HFFc6 (cell line): ENCODE results near the gene NEK9. TPM values are rescaled to one million over a fixed set of nuclear protein-coding genes. Genes with fewer than 3 reads are reported as not detected.

Source experiments
- DNase-seq: peaks from one replicate; pipeline ENCODE4 v3.0.0-alpha.2; 2018
- H3K27ac Mint-ChIP-seq: 2 replicates; pipeline ENCODE4 v1.8.0; 2020; ENCODE audit warnings: mild to moderate bottlenecking, mixed read lengths
- H3K27me3 Mint-ChIP-seq: 2 replicates; pipeline ENCODE4 v1.8.0; 2021; ENCODE audit warnings: mild to moderate bottlenecking, moderate library complexity, mixed read lengths; ENCODE audit not compliant: insufficient read depth
- H3K36me3 Mint-ChIP-seq: 2 replicates; pipeline ENCODE4 v1.8.0; 2021; ENCODE audit warnings: low read depth, mixed read lengths
- H3K4me1 Mint-ChIP-seq: 2 replicates; pipeline ENCODE4 v1.8.0; 2020; ENCODE audit warnings: low read depth, mixed read lengths
- H3K4me3 Mint-ChIP-seq: 2 replicates; pipeline ENCODE4 v1.8.0; 2020; ENCODE audit warnings: mild to moderate bottlenecking, moderate library complexity, mixed read lengths
- H3K9me3 Mint-ChIP-seq: 2 replicates; pipeline ENCODE4 v1.8.0; 2020; ENCODE audit warnings: mild to moderate bottlenecking, mixed read lengths
- total RNA-seq, 6 experiments: library from RNA; stranded (reverse); fragmentation: NEBNext Ultra II Directional; extraction: Animal tissue kit (Norgen Biotek cat#: 25700); gene quantifications; 2 replicates in 1 of 6; 3 replicates in 5 of 6; pipeline ENCODE4 v1.2.3, GENCODE V29; 2021
- TF ChIP-seq, protein P1 (sequence below): fragments of 200-600 bp; sonication (generic); IDR thresholded peaks from 2 replicates; pipeline ENCODE4 v1.5.0; 2021; ENCODE audit warnings: antibody characterized with exemption, mild to moderate bottlenecking

Gene NEK9
- total RNA-seq, 6 experiments from 2014 or later, result 67.6 to 79.4 (median 69.4) TPM

DNA sequence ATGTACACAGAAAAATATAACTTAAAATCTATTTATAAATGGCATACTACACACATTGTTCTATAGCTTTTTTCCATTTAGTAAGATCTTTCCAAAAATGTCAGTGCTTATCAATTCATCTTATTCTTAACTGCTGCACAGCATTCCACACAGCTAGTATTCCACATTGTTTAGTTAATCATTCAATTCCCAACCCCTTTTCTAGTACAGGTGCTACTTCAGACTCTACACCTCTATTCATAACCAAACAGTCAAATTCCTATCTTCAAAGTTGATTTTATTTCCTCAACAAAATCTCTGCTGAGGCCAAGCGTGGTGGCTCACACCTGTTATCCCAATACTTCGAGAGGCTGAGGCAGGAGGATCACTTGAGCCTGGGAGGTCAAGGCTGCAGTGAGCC lies 12.3 kb upstream of the NEK9 start:
- DNase-seq, result no peak
- Mint-ChIP-seq H3K4me1 (peaks cover 11% of the 10 kb centered on the region; the same call in 1 of the 2 replicates), H3K27ac (no peak overlapping the region), H3K4me3 (no peak overlapping the region), H3K27me3 (no peaks in the 10 kb centered on the region; the same call in 1 of the 2 replicates), H3K9me3 (no peaks in the 10 kb centered on the region), H3K36me3 (peaks cover 13% of the 10 kb centered on the region)
- TF ChIP-seq, protein P1, sequence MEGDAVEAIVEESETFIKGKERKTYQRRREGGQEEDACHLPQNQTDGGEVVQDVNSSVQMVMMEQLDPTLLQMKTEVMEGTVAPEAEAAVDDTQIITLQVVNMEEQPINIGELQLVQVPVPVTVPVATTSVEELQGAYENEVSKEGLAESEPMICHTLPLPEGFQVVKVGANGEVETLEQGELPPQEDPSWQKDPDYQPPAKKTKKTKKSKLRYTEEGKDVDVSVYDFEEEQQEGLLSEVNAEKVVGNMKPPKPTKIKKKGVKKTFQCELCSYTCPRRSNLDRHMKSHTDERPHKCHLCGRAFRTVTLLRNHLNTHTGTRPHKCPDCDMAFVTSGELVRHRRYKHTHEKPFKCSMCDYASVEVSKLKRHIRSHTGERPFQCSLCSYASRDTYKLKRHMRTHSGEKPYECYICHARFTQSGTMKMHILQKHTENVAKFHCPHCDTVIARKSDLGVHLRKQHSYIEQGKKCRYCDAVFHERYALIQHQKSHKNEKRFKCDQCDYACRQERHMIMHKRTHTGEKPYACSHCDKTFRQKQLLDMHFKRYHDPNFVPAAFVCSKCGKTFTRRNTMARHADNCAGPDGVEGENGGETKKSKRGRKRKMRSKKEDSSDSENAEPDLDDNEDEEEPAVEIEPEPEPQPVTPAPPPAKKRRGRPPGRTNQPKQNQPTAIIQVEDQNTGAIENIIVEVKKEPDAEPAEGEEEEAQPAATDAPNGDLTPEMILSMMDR, result no peak

DNA sequence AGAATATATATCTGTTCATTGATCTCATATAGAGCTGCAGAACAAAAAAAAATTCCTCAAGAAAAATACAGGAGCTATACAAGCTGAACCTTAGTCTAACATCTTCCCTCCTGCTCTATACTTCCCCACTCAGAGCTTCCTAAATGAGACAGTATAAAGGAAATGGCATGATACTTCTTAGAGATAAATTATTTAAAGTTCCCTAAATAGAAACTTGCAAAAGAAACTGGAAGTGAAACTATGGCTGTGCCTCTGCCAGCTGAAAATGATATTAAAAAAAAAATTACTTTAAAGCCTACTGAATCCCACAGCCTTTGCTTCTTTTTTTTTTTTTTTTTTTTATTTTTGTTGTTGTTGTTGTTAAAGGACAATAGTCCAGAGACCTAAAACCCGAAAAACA lies 11.6 kb upstream of the NEK9 start:
- Mint-ChIP-seq H3K9me3 (no peaks in the 10 kb centered on the region), H3K27ac (no peak overlapping the region), H3K36me3 (peaks cover 19% of the 10 kb centered on the region), H3K4me3 (no peak overlapping the region), H3K27me3 (no peaks in the 10 kb centered on the region; the same call in 1 of the 2 replicates), H3K4me1 (peaks cover 11% of the 10 kb centered on the region; the same call in 1 of the 2 replicates)
- TF ChIP-seq, protein P1, result no peak
- DNase-seq, result no peak

DNA sequence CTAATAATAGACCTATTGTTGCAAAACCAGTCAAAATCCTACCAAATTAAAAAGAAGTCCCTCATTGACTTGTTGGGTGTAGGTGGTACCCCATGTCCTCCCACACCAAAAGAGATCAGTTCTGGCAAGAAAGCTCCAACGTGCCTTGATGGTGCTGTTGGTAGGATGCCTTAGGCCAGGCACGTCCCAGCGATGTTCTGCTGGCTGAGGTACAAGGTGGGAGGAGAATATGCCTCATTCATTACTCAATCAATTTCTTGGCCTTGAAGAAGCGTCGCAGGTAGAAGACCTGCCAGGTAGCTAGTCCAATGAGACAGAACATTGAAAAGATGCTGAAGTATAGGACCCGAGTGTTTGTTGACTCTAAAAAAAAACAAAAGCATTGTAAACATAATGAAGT lies 7.8 kb upstream of the NEK9 start:
- no peaks in the 10 kb centered on the region; the same call in 1 of the 2 replicates for H3K27me3 Mint-ChIP-seq
- TF ChIP-seq, protein P1, result no peak
- H3K36me3 Mint-ChIP-seq, result peaks cover 24% of the 10 kb centered on the region
- H3K27ac Mint-ChIP-seq, result no peak overlapping the region
- DNase-seq, result no peak
- no peaks in the 10 kb centered on the region for H3K9me3 Mint-ChIP-seq
- H3K4me3 Mint-ChIP-seq, result no peak overlapping the region
- H3K4me1 Mint-ChIP-seq, result peaks cover 16% of the 10 kb centered on the region; the same call in 1 of the 2 replicates

DNA sequence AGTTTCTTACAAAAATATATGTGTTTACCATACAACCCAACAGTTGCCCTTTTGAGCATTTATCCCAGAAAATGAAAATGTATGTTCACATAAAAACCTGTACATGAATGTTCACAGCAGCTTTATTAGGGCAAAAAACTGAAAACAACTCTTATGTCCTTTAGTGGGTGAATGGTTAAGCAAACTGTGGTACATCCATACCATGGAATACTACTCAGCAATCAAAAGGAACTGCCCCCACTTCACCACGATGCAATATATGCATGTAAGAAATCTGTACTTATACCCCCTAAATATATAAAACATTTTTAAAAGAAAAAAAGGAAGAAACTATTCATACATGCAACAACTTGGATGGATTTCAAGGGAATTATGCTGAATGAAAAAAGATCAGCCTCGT lies 6.7 kb upstream of the NEK9 start:
- Mint-ChIP-seq H3K9me3 (no peaks in the 10 kb centered on the region), H3K27me3 (no peaks in the 10 kb centered on the region), H3K4me1 (peaks cover 16% of the 10 kb centered on the region; the same call in 1 of the 2 replicates), H3K36me3 (peaks cover 24% of the 10 kb centered on the region), H3K27ac (no peak overlapping the region), H3K4me3 (no peak overlapping the region)
- TF ChIP-seq, protein P1, result no peak
- no peak for DNase-seq

DNA sequence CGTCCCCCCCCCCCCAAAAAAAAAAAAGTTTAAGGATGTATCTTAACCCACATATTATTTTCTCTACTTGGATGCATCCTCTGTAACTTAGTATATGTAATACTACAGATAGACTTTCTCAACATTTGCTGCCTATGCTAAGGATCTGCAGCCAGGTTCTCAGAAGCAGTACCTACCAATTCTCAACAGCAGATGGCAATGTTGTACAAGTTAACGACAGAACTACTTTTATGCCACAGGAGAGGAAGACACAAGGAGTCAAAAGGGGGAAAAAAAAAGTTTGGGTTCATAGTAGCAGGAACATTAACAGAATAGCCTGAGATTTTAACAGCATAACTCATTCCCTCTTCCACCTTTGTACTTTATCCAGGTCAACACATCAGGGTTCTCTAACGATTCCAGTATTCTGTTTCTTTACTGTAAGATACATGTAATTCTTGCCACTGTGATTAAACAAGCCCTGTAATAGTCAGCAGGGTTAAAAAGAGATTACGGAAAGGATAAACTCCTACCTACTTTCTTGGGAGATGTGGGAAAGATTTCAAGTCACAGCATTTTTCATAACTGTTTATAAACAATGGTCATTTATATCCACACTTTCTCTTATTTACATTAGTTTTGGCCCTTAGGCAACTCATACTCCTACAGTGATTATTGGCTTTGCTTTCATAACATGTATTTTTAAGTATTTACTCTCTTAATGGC lies 5.7 kb upstream of the NEK9 start:
- H3K27me3 Mint-ChIP-seq, result no peaks in the 10 kb centered on the region
- peak overlapping the region; percentile 48; the same call in 1 of the 2 replicates for H3K27ac Mint-ChIP-seq
- peak; percentile 71 for DNase-seq
- H3K9me3 Mint-ChIP-seq, result no peaks in the 10 kb centered on the region
- TF ChIP-seq, protein P1, result peak; percentile 87
- peaks cover 29% of the 10 kb centered on the region for H3K36me3 Mint-ChIP-seq
- H3K4me1 Mint-ChIP-seq, result peaks cover 23% of the 10 kb centered on the region
- H3K4me3 Mint-ChIP-seq, result no peak overlapping the region
